WTC11 (cell line): Measurements from ENCODE around the gene KCNG2.

Experiments
- CREB1 ChIP-seq: sonication (generic); formaldehyde crosslinking; IDR thresholded peaks from 2 replicates; pipeline ENCODE4 v1.8.0; 2023; ENCODE audit warnings: mild to moderate bottlenecking, missing genetic modification reagents
- FOXK1 ChIP-seq: sonication (generic); formaldehyde crosslinking; IDR thresholded peaks from 2 replicates; pipeline ENCODE4 v1.8.0; 2022; ENCODE audit warnings: mild to moderate bottlenecking, moderate library complexity, missing genetic modification reagents
- MXD4 ChIP-seq: fragments of 250-450 bp; sonication (Bioruptor Pico); IDR thresholded peaks from 2 replicates; pipeline ENCODE4 v1.8.0; 2021; ENCODE audit warnings: mild to moderate bottlenecking, moderate library complexity, borderline replicate concordance
- NFE2L1 ChIP-seq: sonication (generic); formaldehyde crosslinking; IDR thresholded peaks from 2 replicates; pipeline ENCODE4 v1.8.1; 2023; ENCODE audit warnings: missing genetic modification reagents
- NR1H2 ChIP-seq: sonication (generic); formaldehyde crosslinking; IDR thresholded peaks from 2 replicates; pipeline ENCODE4 v1.9.0; 2021; ENCODE audit warnings: mild to moderate bottlenecking, moderate library complexity, missing genetic modification reagents
- NR2C2 ChIP-seq: sonication (generic); formaldehyde crosslinking; IDR thresholded peaks from 2 replicates; pipeline ENCODE4 v1.8.0; 2022; ENCODE audit warnings: mild to moderate bottlenecking, missing genetic modification reagents
- OVOL2 ChIP-seq: fragments of 250-450 bp; sonication (Bioruptor Pico); IDR thresholded peaks from 2 replicates; pipeline ENCODE4 v1.9.0; 2021; ENCODE audit warnings: mild to moderate bottlenecking, borderline replicate concordance
- ZNF232 ChIP-seq: sonication (generic); formaldehyde crosslinking; IDR thresholded peaks from 2 replicates; pipeline ENCODE4 v1.8.0; 2022; ENCODE audit warnings: mild to moderate bottlenecking, missing genetic modification reagents
- TF ChIP-seq, protein P1 (sequence below): sonication (generic); formaldehyde crosslinking; conservative IDR thresholded peaks from 2 replicates; pipeline ENCODE4 v1.8.1; 2023; ENCODE audit warnings: mild to moderate bottlenecking, low read depth, missing genetic modification reagents, moderate library complexity
- TF ChIP-seq, protein P2 (sequence below): fragments of 200-600 bp; IDR thresholded peaks from 2 replicates; pipeline ENCODE4 v1.8.0; 2022; ENCODE audit warnings: antibody characterized with exemption
- TF ChIP-seq, protein P3 (sequence below): sonication (generic); formaldehyde crosslinking; IDR thresholded peaks from 2 replicates; pipeline ENCODE4 v1.8.1; 2023; ENCODE audit warnings: mild to moderate bottlenecking, moderate library complexity, missing genetic modification reagents
- TF ChIP-seq, protein P4 (sequence below): sonication (generic); formaldehyde crosslinking; IDR thresholded peaks from 2 replicates; pipeline ENCODE4 v1.8.1; 2022; ENCODE audit warnings: low read depth, missing genetic modification reagents, borderline replicate concordance

DNA sequence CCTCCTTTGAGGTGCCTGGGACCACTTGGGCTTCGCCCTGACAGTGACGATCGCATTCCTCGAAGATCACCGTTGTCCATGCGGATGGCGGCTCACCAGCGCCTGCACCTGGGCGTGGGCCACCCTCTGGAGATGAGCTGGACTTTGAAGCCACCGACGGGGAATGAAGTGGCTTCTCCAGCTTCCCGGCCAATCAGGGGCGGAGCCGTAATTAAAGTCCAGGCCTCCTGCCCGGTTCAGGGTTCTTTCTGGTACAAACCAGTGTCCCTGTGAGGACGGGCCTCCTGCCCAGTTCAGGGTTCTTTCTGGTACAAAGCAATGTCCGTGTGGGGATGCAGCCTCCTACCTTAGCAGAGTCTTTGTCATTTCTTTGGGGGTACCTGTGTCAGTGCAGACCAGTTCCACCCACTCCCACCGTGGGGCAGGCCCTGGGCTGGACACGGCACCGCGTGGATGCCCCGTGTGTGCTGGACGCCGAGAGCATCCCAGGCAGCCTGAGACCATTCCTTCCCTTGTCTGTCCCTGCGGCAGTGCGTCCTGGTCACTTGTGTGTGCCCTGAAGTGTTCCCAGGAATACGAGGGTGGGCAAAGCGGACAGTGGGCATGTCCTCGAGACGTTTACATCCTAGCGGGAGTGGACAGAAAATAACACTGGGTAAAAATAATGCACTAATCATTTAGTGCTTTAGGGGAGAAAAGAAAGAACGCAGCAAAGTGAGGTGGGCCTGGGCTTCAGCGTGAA lies 55.0 kb downstream of the KCNG2 start:
- TF ChIP-seq, protein P1, sequence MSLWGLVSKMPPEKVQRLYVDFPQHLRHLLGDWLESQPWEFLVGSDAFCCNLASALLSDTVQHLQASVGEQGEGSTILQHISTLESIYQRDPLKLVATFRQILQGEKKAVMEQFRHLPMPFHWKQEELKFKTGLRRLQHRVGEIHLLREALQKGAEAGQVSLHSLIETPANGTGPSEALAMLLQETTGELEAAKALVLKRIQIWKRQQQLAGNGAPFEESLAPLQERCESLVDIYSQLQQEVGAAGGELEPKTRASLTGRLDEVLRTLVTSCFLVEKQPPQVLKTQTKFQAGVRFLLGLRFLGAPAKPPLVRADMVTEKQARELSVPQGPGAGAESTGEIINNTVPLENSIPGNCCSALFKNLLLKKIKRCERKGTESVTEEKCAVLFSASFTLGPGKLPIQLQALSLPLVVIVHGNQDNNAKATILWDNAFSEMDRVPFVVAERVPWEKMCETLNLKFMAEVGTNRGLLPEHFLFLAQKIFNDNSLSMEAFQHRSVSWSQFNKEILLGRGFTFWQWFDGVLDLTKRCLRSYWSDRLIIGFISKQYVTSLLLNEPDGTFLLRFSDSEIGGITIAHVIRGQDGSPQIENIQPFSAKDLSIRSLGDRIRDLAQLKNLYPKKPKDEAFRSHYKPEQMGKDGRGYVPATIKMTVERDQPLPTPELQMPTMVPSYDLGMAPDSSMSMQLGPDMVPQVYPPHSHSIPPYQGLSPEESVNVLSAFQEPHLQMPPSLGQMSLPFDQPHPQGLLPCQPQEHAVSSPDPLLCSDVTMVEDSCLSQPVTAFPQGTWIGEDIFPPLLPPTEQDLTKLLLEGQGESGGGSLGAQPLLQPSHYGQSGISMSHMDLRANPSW (CRISPR knock-in tag), result no peak
- TF ChIP-seq, protein P2, sequence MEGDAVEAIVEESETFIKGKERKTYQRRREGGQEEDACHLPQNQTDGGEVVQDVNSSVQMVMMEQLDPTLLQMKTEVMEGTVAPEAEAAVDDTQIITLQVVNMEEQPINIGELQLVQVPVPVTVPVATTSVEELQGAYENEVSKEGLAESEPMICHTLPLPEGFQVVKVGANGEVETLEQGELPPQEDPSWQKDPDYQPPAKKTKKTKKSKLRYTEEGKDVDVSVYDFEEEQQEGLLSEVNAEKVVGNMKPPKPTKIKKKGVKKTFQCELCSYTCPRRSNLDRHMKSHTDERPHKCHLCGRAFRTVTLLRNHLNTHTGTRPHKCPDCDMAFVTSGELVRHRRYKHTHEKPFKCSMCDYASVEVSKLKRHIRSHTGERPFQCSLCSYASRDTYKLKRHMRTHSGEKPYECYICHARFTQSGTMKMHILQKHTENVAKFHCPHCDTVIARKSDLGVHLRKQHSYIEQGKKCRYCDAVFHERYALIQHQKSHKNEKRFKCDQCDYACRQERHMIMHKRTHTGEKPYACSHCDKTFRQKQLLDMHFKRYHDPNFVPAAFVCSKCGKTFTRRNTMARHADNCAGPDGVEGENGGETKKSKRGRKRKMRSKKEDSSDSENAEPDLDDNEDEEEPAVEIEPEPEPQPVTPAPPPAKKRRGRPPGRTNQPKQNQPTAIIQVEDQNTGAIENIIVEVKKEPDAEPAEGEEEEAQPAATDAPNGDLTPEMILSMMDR, result no peak
- TF ChIP-seq ZNF232 (CRISPR knock-in tag) (no peak), NFE2L1 (CRISPR knock-in tag) (no peak), CREB1 (CRISPR knock-in tag) (no peak), MXD4 (CRISPR knock-in tag) (no peak), OVOL2 (CRISPR knock-in tag) (no peak), NR1H2 (CRISPR knock-in tag) (no peak), FOXK1 (CRISPR knock-in tag) (no peak), NR2C2 (no peak)
- TF ChIP-seq, protein P3, sequence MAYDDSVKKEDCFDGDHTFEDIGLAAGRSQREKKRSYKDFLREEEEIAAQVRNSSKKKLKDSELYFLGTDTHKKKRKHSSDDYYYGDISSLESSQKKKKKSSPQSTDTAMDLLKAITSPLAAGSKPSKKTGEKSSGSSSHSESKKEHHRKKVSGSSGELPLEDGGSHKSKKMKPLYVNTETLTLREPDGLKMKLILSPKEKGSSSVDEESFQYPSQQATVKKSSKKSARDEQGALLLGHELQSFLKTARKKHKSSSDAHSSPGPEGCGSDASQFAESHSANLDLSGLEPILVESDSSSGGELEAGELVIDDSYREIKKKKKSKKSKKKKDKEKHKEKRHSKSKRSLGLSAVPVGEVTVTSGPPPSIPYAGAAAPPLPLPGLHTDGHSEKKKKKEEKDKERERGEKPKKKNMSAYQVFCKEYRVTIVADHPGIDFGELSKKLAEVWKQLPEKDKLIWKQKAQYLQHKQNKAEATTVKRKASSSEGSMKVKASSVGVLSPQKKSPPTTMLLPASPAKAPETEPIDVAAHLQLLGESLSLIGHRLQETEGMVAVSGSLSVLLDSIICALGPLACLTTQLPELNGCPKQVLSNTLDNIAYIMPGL (CRISPR knock-in tag), result no peak
- TF ChIP-seq, protein P4, sequence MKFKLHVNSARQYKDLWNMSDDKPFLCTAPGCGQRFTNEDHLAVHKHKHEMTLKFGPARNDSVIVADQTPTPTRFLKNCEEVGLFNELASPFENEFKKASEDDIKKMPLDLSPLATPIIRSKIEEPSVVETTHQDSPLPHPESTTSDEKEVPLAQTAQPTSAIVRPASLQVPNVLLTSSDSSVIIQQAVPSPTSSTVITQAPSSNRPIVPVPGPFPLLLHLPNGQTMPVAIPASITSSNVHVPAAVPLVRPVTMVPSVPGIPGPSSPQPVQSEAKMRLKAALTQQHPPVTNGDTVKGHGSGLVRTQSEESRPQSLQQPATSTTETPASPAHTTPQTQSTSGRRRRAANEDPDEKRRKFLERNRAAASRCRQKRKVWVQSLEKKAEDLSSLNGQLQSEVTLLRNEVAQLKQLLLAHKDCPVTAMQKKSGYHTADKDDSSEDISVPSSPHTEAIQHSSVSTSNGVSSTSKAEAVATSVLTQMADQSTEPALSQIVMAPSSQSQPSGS (CRISPR knock-in tag), result no peak
